ENCODE measurements around the gene SCG2. TPM values are rescaled to one million over a fixed set of nuclear protein-coding genes. Genes with fewer than 3 reads are reported as not detected.

SCG2 gene
- total RNA-seq, 3 donors from 2014 or later (not counting 1 experiment from before 2014, with no cell fraction given): 0.13 TPM; not detected in 2

- ATAC-seq (no peak), DNase-seq (no peak)
- WGBS (ENCODE audit: insufficient coverage): 73% methylated on average over 7 of the region's 7 CpGs
- H3K4me3 Mint-ChIP-seq: no peak overlapping the region
- no peaks in the 10 kb centered on the region for H3K4me1 Mint-ChIP-seq
- H3K4me3 ChIP-seq (ENCODE audit: low read length): no peak overlapping the region
- H3K27me3 ChIP-seq (ENCODE audit: control insufficient read depth, insufficient read depth, low read length): no peaks in the 10 kb centered on the region
- no peaks in the 10 kb centered on the region for H3K36me3 Mint-ChIP-seq
- no peaks in the 10 kb centered on the region for H3K4me1 ChIP-seq (ENCODE audit: control insufficient read depth, insufficient read depth, low read length)
- H3K27ac Mint-ChIP-seq: no peak overlapping the region
- no peaks in the 10 kb centered on the region for H3K9me3 ChIP-seq (ENCODE audit: control insufficient read depth, insufficient read depth, low read length)
- peaks cover 0 to 2% of the 10 kb centered on the region in 2 donors for H3K9me3 Mint-ChIP-seq
- H3K27me3 Mint-ChIP-seq (ENCODE audit: low read depth in 2 of 2): peaks cover 16 to 24% of the 10 kb centered on the region in 2 donors
- H3K36me3 ChIP-seq (ENCODE audit: control insufficient read depth, insufficient read depth, low read length): no peaks in the 10 kb centered on the region
- intact Hi-C loops (cut with micrococcal nuclease): no loop called here
- H3K27ac ChIP-seq (ENCODE audit: low read length): no peak overlapping the region
- TF ChIP-seq CTCF (IDR thresholded peaks at IDR 0.05): no peak
These were observed 19.7 kb upstream of the SCG2 start for GRCh38 chr2:223621901-223622300.

- no peak for TF ChIP-seq CTCF (IDR thresholded peaks at IDR 0.05)
- intact Hi-C loops (cut with micrococcal nuclease): no loop called here
- Histone ChIP-seq H3K9me3 (ENCODE audit: control insufficient read depth, insufficient read depth, low read length) (no peaks in the 10 kb centered on the region), H3K36me3 (ENCODE audit: control insufficient read depth, insufficient read depth, low read length) (no peaks in the 10 kb centered on the region), H3K27ac (ENCODE audit: low read length) (no peak overlapping the region), H3K4me3 (ENCODE audit: low read length) (no peak overlapping the region), H3K4me1 (ENCODE audit: control insufficient read depth, insufficient read depth, low read length) (no peaks in the 10 kb centered on the region), H3K27me3 (ENCODE audit: control insufficient read depth, insufficient read depth, low read length) (no peaks in the 10 kb centered on the region)
- Mint-ChIP-seq H3K4me1 (no peaks in the 10 kb centered on the region), H3K27me3 (ENCODE audit: low read depth in 2 of 2) (peaks cover 13 to 23% of the 10 kb centered on the region in 2 donors), H3K36me3 (no peaks in the 10 kb centered on the region), H3K4me3 (no peak overlapping the region), H3K27ac (no peak overlapping the region), H3K9me3 (no peaks in the 10 kb centered on the region)
- DNase-seq: no peak
- no peak for ATAC-seq
- 75% methylated on average over 7 of the region's 7 CpGs for WGBS (ENCODE audit: insufficient coverage)
These were observed 17.4 kb upstream of the SCG2 start for GRCh38 chr2:223619486-223620129.

GRCh38 chr2:223618172-223619035 is 16.2 kb upstream of the SCG2 start:
- H3K4me3 ChIP-seq (ENCODE audit: low read length): no peak overlapping the region
- no peak for ATAC-seq
- H3K4me3 Mint-ChIP-seq: no peak overlapping the region

More at GRCh38 chr2:223618172-223619035, 16.2 kb upstream of the SCG2 start:
- no peaks in the 10 kb centered on the region for H3K9me3 Mint-ChIP-seq
- no peak for DNase-seq
- H3K27me3 Mint-ChIP-seq (ENCODE audit: low read depth in 2 of 2): peaks cover 25 to 35% of the 10 kb centered on the region in 2 donors
- no peak overlapping the region for H3K27ac Mint-ChIP-seq
- peaks cover 8% of the 10 kb centered on the region for H3K36me3 Mint-ChIP-seq
- Histone ChIP-seq H3K27me3 (ENCODE audit: control insufficient read depth, insufficient read depth, low read length) (no peaks in the 10 kb centered on the region), H3K4me1 (ENCODE audit: control insufficient read depth, insufficient read depth, low read length) (no peaks in the 10 kb centered on the region), H3K9me3 (ENCODE audit: control insufficient read depth, insufficient read depth, low read length) (no peaks in the 10 kb centered on the region), H3K36me3 (ENCODE audit: control insufficient read depth, insufficient read depth, low read length) (no peaks in the 10 kb centered on the region), H3K27ac (ENCODE audit: low read length) (no peak overlapping the region)
- WGBS (ENCODE audit: insufficient coverage): 13% methylated on average over 13 of the region's 13 CpGs
- intact Hi-C loops (cut with micrococcal nuclease): no loop called here
- no peak for TF ChIP-seq CTCF (IDR thresholded peaks at IDR 0.05)
- no peaks in the 10 kb centered on the region for H3K4me1 Mint-ChIP-seq

Data from natural killer cell (primary cell).